GDM1 (cell line): ENCODE data around the gene LCE4A.

ENCODE experiments used
- DNase-seq: peaks from one replicate; lab custom pipeline; 2025; lab: John Stamatoyannopoulos, UW

The LCE4A gene

GRCh38 chr1:152745765-152746444, 37.9 kb downstream of the LCE4A start:
- no peak for DNase-seq

GRCh38 chr1:152747831-152748230, 39.9 kb downstream of the LCE4A start:
- DNase-seq, result no peak

GRCh38 chr1:152752225-152752624, 44.3 kb downstream of the LCE4A start:
- DNase-seq, result no peak

- DNase-seq, result no peak
Observed at GRCh38 chr1:152753586-152753985, 45.6 kb downstream of the LCE4A start.

GRCh38 chr1:152756872-152757271, 48.9 kb downstream of the LCE4A start:
- no peak for DNase-seq

GRCh38 chr1:152757747-152758146, 49.8 kb downstream of the LCE4A start, which contains the start of gene KPRP:
TSS of gene KPRP (plus strand) at chr1:152758025. CDS start at chr1:152759589, 1,564 bp downstream.
- DNase-seq, result no peak

- DNase-seq, result no peak
Observed at GRCh38 chr1:152758636-152759035, 50.7 kb downstream of the LCE4A start.
